Ishikawa (cell line): ENCODE results near the gene FARS2.

ENCODE experiments used
- CEBPB ChIP-seq: IDR thresholded peaks from 2 replicates; pipeline ENCODE4 v1.6.1; 2012
- CREB1 ChIP-seq: IDR thresholded peaks from 2 replicates; pipeline ENCODE4 v1.6.1; 2012; ENCODE audit warnings: low read depth
- EGR1 ChIP-seq: IDR thresholded peaks from 2 replicates; pipeline ENCODE4 v1.6.1; 2012
- EP300 ChIP-seq: IDR thresholded peaks from 2 replicates; pipeline ENCODE4 v1.6.1; 2012; ENCODE audit warnings: borderline replicate concordance
- FOXM1 ChIP-seq: IDR thresholded peaks from 2 replicates; pipeline ENCODE4 v1.6.1; 2012; ENCODE audit warnings: low read depth, borderline replicate concordance
- NFIC ChIP-seq: IDR thresholded peaks from 2 replicates; pipeline ENCODE4 v1.6.1; 2012
- RAD21 ChIP-seq: IDR thresholded peaks from 2 replicates; pipeline ENCODE4 v1.6.1; 2012; ENCODE audit warnings: low read depth
- TAF1 ChIP-seq: IDR thresholded peaks from 2 replicates; pipeline ENCODE4 v1.6.1; 2012; ENCODE audit warnings: low read depth, mild to moderate bottlenecking
- TCF12 ChIP-seq: IDR thresholded peaks from 2 replicates; pipeline ENCODE4 v1.6.1; 2012; ENCODE audit warnings: low read depth
- TEAD4 ChIP-seq: IDR thresholded peaks from 2 replicates; pipeline ENCODE4 v1.6.1; 2012
- YY1 ChIP-seq: IDR thresholded peaks from 2 replicates; pipeline ENCODE4 v1.6.1; 2012; ENCODE audit warnings: low read depth
- ZBTB7A ChIP-seq: IDR thresholded peaks from 2 replicates; pipeline ENCODE4 v1.6.1; 2012; ENCODE audit warnings: low read depth
- TF ChIP-seq, protein P1 (sequence below): IDR thresholded peaks from 2 replicates; pipeline ENCODE4 v1.6.1; 2012
- TF ChIP-seq, protein P2 (sequence below): IDR thresholded peaks from 2 replicates; pipeline ENCODE4 v1.6.1; 2012
- TF ChIP-seq, protein P3 (sequence below): IDR thresholded peaks from 2 replicates; pipeline ENCODE4 v1.6.1; 2012; ENCODE audit warnings: low read depth, mild to moderate bottlenecking

Gene FARS2

DNA sequence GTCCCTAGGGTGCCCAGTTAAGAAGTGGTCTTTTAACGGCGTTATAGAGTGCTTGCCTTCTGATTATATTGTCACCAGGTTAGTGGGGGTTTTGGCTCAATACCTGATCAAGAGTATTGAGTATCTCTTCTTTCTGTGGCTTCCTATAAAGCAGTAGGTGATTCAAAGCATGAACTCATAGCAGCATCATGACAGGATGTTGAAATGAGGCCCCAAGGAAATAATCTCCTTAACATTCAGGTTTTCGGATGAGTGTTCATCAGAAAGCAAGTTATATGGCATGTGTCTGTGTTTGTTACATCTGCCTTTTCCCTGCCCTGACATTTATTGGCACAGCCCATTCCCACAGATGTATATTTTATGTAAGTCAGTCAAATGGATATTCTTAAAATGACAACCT lies 301.0 kb downstream of the FARS2 start:
- TF ChIP-seq RAD21 (no peak), NFIC (no peak), CEBPB (no peak), EGR1 (no peak), FOXM1 (no peak), CREB1 (no peak), ZBTB7A (no peak), TEAD4 (no peak), TCF12 (no peak)
- TF ChIP-seq, protein P1, sequence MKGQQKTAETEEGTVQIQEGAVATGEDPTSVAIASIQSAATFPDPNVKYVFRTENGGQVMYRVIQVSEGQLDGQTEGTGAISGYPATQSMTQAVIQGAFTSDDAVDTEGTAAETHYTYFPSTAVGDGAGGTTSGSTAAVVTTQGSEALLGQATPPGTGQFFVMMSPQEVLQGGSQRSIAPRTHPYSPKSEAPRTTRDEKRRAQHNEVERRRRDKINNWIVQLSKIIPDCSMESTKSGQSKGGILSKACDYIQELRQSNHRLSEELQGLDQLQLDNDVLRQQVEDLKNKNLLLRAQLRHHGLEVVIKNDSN = no peak
- TF ChIP-seq, protein P2, sequence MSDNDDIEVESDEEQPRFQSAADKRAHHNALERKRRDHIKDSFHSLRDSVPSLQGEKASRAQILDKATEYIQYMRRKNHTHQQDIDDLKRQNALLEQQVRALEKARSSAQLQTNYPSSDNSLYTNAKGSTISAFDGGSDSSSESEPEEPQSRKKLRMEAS = no peak
- TF ChIP-seq, protein P3, sequence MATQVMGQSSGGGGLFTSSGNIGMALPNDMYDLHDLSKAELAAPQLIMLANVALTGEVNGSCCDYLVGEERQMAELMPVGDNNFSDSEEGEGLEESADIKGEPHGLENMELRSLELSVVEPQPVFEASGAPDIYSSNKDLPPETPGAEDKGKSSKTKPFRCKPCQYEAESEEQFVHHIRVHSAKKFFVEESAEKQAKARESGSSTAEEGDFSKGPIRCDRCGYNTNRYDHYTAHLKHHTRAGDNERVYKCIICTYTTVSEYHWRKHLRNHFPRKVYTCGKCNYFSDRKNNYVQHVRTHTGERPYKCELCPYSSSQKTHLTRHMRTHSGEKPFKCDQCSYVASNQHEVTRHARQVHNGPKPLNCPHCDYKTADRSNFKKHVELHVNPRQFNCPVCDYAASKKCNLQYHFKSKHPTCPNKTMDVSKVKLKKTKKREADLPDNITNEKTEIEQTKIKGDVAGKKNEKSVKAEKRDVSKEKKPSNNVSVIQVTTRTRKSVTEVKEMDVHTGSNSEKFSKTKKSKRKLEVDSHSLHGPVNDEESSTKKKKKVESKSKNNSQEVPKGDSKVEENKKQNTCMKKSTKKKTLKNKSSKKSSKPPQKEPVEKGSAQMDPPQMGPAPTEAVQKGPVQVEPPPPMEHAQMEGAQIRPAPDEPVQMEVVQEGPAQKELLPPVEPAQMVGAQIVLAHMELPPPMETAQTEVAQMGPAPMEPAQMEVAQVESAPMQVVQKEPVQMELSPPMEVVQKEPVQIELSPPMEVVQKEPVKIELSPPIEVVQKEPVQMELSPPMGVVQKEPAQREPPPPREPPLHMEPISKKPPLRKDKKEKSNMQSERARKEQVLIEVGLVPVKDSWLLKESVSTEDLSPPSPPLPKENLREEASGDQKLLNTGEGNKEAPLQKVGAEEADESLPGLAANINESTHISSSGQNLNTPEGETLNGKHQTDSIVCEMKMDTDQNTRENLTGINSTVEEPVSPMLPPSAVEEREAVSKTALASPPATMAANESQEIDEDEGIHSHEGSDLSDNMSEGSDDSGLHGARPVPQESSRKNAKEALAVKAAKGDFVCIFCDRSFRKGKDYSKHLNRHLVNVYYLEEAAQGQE = no peak

DNA sequence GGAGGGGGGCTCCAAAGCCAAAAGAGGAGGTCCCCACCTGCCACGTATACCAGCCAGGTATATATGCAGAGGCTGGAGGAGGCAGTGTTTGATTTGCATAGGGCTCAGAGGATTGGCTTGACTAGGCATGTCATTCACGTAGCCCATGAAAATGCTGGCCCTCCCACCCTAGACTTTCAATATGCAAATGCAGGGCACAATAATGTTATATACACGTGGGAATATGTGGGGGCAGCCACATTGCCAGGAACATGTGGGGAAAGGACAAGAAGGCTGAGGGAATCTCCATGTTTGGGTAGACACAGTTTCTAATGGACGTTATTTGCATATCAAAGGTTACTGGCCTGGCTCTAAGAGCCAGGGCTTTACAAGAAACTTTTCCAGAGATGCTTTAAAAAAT lies 301.8 kb downstream of the FARS2 start:
- no peak for TF ChIP-seq YY1
- TF ChIP-seq EGR1 = no peak

DNA sequence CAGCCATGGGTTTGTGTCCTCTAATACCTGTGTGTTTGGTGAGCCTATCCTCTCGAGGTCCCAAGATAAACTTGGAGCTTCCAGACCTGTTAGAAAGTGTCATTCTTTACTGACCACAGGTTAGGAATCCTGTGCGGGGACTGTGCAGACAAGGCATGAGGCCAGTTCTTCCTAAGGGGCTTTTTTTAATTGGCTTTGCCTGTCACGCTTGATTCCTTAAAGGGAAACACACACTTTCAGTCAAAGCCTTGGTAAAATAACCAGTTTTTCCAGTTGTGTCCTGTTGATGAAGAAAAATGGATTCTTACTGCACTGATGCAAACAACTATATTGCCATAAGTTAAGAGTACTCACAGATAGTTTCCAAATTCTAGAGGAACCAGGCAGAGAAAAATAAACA lies 303.4 kb downstream of the FARS2 start:
- TF ChIP-seq, protein P2 = 0 out of 2 replicates have a peak, but pooled peaks have one; percentile 15

DNA sequence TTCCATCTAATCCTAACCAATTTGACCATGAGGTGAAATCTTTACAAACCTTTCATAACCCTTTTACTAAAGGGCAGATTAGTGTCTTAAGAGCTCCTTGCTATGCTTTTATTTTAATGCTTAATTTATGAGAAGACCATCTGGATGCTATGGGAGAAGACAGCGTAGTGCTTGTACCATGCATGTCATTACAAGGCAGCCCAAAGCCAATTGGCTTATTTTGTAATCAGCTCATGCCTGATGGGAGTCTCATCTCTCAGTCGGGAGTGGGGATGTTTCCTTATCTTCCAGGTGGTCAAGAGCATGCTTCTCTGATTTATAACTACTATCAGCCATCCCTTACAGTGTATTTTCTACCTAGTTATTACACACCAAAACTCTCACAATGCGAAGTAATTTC lies 304.7 kb downstream of the FARS2 start:
- TF ChIP-seq EP300 (no peak), NFIC (no peak), FOXM1 (no peak), TCF12 (no peak), ZBTB7A (no peak), TAF1 (no peak), CEBPB (no peak), RAD21 (no peak)
- TF ChIP-seq, protein P2 = no peak
- TF ChIP-seq, protein P1 = no peak

DNA sequence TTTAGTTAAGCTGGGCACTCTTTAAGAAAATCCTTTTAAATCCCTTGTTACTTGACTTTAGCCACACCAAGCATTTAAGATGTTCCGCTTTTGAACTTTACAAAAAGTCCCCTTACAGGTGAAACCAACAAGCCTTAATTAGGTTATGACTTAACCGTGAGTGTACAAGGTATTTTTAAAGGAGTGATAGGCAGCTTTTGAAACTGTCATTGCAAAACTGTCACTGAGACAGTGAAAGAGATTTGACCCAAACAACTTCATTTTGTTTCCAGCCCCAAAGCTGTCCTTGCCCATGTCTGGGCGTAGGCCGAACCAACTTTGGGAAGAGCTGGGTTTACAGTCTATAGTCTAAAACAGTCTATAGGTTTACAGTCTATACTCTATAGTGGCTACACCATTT lies 305.4 kb downstream of the FARS2 start:
- TF ChIP-seq TAF1 (no peak), NFIC (no peak), EGR1 (no peak), TCF12 (no peak), FOXM1 (no peak), CEBPB (no peak), CREB1 (no peak), EP300 (no peak), TEAD4 (no peak), RAD21 (no peak), YY1 (no peak), ZBTB7A (no peak)
- TF ChIP-seq, protein P2 = no peak
- TF ChIP-seq, protein P1 = no peak
- TF ChIP-seq, protein P3 = no peak

DNA sequence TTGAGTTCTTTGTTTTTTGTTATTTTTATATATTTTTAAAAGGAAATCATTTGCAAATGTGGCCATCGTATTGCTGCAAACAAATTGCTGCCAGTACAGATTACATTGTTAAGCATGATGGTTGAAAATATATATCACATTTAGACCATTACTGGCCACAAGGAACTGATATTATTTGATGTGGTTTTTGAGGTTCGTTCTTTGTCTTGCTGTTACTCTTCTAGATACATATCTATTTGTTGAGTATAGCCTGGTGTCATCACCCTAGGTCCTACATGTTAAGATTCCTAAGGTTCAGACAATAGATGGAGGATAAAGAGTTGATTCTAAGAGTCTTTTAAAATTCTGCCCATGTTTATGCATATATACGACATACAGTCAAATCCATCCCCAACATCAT lies 306.0 kb downstream of the FARS2 start:
- TF ChIP-seq TAF1 = no peak
- TF ChIP-seq, protein P1 = no peak
- no peak for TF ChIP-seq CREB1
